Ecto neural progenitor cell (in vitro differentiated cells): Measurements from ENCODE around the gene ENG.

Experiments
- DNase-seq: peaks from one replicate; pipeline ENCODE4 v3.0.0-alpha.2; 2018; ENCODE audit warnings: low spot score

ENG gene

DNA sequence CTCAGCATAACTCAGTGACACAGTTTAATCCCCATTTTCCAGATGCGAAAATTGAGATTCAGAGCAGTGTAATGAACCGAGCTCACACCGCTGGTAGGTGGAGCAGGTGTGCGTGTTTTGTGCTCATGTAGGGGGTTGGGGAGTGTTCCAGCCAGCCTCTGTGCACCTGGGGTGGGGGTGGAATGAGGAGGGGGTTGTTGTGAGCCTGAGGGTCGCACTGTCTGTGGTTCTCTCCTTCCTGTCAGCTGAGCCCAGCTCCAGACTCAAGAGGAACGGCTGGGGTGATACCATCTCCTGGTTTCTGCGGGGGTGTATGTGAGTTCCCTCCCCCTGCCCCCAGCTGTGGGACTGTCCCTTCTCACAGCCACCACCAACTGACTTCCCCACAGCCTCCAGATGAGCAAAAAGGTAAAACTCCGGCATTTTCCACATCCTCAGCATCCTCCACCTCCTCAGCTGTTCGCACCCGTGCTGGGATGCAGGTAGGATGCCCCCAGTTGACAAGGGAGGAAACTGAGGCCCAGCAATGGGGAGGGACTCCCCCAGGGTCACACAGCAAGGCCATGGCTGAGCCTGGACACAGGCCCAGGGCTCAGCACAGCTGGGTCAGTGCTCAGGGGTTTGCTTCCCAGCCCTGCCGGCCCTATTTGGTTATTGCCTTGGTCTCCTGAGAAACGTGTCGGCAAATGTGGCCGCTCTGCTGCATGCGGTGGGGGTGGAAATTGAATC is 78.1 kb downstream of the ENG start:
- no peak for DNase-seq

- no peak for DNase-seq
Measured at GRCh38 chr9:127773981-127774380, 80.5 kb downstream of the ENG start.

GRCh38 chr9:127773272-127773671 is 81.2 kb downstream of the ENG start:
- DNase-seq, result no peak

DNA sequence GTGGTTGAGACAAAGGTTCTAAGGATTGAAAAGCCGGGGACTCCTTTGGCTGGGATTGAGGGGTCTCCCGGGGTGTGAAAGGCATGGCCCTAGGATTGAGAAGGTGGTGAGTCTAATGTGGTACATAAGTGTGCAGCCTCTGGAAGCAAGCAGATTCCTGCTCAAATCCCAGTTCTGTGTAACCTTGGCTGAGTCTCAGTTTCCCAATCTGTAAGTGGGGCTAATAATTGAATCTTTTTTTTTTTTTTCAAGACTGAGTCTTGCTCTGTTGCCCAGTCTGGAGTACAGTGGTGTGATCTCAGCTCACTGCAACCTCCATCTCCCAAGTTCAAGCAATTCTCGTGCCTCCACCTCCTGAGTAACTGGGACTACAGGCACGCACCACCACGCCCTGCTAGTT is 81.9 kb downstream of the ENG start:
- DNase-seq, result no peak

DNA sequence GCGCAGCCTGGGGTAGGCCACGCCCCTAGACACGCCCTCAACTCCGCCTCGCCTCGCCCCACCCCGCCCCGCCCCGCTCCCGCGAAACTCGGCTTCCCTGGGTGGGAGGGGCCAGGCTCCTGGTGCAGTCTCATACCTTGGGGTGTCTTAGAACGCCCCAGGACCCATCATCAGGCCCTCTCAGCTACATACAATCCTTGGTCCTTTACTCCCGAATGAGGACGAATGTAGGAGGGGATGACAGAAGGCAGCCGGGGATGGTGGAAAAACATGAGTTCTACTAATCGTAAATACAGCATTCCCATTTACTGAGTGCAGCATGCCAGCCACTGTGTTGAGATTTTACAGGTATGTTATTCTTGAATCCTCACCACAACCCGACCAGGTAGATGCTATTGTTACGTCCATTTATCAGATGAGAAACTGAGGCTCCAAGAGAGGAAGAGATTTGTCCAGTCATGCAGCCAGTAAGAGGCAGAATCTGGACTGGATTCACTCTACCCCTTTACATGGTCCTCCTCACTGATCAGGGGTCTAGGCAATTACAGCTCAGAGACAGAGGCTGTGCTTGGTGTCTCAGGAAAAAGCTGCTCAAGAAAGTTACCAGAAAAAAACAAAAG is 82.8 kb downstream of the ENG start:
- DNase-seq, result no peak

- DNase-seq, result peak; percentile 100
Measured at GRCh38 chr9:127770905-127771569, 83.4 kb downstream of the ENG start.

DNA sequence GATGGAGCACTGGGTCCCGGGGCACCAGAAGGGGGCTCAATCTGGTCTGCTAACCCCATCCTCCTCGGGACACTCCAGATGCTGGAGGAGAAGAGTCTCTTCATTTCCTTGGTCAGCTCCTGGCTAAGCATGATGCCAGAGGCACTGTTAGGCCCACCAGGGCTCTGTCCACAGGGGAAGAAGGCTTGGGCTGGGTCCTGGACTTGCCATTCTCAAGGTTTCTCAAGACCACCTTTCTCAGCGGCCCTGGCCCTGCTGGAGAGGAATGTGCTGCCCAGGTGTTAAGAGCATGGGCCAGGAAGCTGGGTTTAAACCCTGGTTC is 83.9 kb downstream of the ENG start:
- no peak for DNase-seq

GRCh38 chr9:127769929-127770582 is 84.4 kb downstream of the ENG start:
- no peak for DNase-seq

DNA sequence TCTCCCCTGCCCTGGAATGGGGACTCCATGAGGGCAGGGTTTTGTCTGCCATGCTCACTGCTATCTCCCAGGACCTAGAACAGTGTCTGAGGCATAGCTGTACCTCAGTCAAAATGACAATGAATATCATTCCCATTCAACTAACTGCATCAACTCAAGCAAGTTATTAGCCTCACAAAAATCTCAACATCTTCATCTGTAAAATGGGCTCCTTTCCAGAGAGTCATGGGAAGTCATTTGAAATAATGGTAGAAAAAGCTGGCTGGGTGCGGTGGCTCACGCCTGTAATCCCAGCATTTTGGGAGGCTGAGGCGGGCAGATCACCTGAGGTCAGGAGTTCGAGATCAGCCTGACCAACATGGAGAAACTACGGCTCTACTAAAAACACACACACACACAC is 85.4 kb downstream of the ENG start:
- DNase-seq, result no peak

DNA sequence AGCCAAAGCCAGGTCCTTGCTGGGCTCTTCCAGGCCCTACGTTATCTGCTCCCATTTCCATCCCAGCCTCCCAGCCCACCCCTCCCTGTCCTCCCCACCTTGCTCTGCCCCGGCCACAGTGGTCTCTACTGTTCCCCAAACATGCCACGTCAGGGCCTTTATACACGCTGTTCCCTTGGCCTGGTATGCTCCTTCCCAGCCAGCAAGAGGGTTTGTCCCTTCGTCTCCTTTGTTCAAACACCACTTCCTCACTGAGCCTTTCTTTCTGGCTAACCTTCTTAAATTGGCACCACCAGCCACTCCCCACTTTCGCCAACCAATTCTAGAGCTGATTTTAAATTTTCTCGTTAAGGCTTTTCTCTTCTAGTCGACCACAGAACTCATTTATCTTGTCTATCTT is 85.8 kb downstream of the ENG start:
- DNase-seq, result no peak

DNA sequence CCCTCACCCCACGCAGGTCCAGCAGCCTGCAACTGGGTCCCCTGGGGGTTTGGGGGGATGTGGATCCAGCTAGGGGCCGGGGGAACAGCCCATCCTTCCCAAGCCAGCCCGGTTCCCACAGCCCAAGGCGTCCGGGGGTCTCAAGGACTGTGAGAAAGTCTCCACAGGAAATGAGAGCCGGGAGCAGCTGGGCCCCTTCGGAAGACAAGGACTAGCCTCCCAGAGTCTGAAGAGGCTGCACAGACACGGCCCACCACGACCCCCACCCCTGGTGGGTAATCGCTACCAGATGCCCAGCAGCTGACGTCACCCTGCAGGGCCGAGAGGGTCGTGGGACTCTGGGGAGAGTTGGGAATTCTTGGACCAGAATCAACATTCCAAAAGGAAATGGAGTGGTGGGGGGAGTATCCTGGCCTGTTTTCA is 86.5 kb downstream of the ENG start:
- no peak for DNase-seq

GRCh38 chr9:127767410-127767809 is 87.0 kb downstream of the ENG start:
- DNase-seq, result no peak

GRCh38 chr9:127765418-127765817 is 89.0 kb downstream of the ENG start:
- DNase-seq, result no peak
